Lower leg skin (tissue), 3 donors: ENCODE results near the gene STT3B.
"Not testable (repeated sequence)": the region's sequence is repeated elsewhere in the genome, so short reads cannot be mapped to it uniquely, and the experiment has no call there.

Experiments used
- POLR2A ChIP-seq, 2 donors: fragments of 450-650 bp; IDR thresholded peaks; one replicate each; pipeline ENCODE4 v1.6.1; 2016 to 2017; ENCODE audit warnings: antibody characterized with exemption in 2 of 2, mild to moderate bottlenecking in 1 of 2, moderate library complexity in 1 of 2
- TF ChIP-seq, protein P1 (sequence below), 3 donors: fragments of 450-650 bp; IDR thresholded peaks; one replicate each; pipeline ENCODE4 v1.5.1; 2016; ENCODE audit warnings: antibody characterized with exemption in 3 of 3, mild to moderate bottlenecking in 3 of 3, moderate library complexity in 2 of 3

GRCh38 chr3:31605333-31605732, 72.6 kb downstream of the STT3B start:
- TF ChIP-seq, protein P1, sequence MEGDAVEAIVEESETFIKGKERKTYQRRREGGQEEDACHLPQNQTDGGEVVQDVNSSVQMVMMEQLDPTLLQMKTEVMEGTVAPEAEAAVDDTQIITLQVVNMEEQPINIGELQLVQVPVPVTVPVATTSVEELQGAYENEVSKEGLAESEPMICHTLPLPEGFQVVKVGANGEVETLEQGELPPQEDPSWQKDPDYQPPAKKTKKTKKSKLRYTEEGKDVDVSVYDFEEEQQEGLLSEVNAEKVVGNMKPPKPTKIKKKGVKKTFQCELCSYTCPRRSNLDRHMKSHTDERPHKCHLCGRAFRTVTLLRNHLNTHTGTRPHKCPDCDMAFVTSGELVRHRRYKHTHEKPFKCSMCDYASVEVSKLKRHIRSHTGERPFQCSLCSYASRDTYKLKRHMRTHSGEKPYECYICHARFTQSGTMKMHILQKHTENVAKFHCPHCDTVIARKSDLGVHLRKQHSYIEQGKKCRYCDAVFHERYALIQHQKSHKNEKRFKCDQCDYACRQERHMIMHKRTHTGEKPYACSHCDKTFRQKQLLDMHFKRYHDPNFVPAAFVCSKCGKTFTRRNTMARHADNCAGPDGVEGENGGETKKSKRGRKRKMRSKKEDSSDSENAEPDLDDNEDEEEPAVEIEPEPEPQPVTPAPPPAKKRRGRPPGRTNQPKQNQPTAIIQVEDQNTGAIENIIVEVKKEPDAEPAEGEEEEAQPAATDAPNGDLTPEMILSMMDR (IDR thresholded peaks at IDR 0.05): not testable (repeated sequence)
- TF ChIP-seq POLR2A (IDR thresholded peaks at IDR 0.05): not testable (repeated sequence)
